CD4-positive, alpha-beta T cell treated with Interleukin-4 for 4 hours (primary cell): ENCODE data around the gene MYOM1.

ENCODE experiments used
- DNase-seq: peaks from one replicate; pipeline ENCODE4 v3.0.0-alpha.2; 2020

The MYOM1 gene

GRCh38 chr18:3219631-3220335, at the start of gene MYOM1:
MYOM1 (minus strand) TSS chr18:3219968; CDS start chr18:3215223, 4,745 bp downstream.
- DNase-seq = no peak

DNA sequence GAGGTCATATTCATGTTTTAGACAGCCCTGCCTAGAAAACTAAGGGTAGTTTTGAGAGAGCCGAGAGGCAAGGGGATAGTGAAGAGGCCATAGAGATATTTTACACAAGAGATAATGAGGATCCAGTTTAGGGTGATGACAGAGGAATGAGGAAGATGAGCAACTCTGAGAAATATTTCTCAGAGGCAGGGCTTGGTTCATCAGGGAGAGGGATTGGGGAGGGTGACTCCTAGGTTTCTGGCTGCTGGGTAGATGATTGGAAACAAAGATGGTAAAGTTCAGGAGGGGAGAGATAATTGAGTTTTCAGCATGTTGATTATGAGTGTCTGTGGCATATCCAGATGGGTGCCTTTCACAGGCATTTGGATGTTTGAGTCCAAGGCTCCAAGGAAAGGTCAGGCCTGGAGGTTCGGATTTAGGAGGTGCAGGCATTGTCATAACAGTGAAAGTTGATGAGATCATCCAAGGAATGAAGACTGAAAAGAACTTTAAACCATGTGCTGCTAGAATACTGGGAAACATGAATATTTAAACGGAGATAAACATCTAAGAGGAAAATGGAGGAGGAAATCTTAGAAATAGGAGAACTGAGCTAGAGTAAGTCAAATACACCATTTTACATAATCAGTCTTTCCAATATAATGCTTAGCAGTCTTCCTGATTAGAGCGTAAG, 49.6 kb upstream of the MYOM1 start:
- DNase-seq = no peak

DNA sequence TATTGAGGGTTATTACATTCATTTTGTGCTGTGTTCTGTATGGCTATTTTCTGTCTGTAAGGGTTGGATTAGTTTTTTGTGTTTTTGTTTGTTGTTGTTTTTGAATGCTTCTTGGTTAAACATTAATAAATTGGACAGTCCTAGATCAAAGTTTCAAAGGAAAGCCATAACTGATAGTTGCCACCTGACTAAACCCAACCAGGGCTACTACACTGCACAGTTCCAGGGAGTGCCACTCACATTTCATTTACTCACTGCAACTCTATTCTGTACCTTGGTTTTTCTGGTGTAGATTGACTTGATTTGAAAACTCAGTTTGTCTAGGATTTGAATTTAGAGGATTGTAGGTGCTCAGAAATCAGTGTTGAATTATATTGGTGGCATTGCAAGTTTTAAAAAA, 48.5 kb upstream of the MYOM1 start:
- no peak for DNase-seq

- no peak for DNase-seq
These were observed 46.4 kb upstream of the MYOM1 start for GRCh38 chr18:3266062-3266608.

- no peak for DNase-seq
These were observed 45.8 kb upstream of the MYOM1 start for GRCh38 chr18:3265564-3266033.

GRCh38 chr18:3264362-3264761, 44.6 kb upstream of the MYOM1 start:
- DNase-seq = peak; percentile 28

DNA sequence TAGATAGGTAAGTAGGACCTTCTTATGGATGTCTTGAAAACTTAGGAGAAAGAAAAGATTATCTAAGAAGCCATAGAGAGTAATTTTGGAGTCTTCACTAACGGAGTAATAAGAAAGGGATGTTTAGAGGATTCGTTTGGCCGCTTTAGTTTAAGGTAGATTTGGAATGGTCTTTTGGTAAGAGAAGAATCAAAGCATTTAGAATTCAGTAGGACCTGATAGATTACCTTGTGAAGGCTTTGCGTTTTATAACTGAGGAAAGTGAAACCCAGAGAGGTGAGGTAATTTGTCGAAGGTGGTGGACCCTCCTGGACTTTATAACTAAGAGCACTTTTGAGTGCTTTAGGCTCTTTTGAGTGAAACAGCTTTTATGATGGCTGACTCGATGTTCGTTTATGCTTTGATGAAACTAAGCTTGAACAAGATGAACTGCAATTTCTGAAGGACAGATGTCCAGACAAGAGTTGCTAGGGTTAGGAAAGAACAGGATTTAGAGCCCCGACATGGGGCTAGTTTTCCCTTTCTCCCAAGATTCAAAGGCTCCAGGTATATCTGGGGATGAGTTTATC, 43.4 kb upstream of the MYOM1 start:
- no peak for DNase-seq

GRCh38 chr18:3262234-3263131, 42.7 kb upstream of the MYOM1 start:
- DNase-seq = peak; percentile 36

DNA sequence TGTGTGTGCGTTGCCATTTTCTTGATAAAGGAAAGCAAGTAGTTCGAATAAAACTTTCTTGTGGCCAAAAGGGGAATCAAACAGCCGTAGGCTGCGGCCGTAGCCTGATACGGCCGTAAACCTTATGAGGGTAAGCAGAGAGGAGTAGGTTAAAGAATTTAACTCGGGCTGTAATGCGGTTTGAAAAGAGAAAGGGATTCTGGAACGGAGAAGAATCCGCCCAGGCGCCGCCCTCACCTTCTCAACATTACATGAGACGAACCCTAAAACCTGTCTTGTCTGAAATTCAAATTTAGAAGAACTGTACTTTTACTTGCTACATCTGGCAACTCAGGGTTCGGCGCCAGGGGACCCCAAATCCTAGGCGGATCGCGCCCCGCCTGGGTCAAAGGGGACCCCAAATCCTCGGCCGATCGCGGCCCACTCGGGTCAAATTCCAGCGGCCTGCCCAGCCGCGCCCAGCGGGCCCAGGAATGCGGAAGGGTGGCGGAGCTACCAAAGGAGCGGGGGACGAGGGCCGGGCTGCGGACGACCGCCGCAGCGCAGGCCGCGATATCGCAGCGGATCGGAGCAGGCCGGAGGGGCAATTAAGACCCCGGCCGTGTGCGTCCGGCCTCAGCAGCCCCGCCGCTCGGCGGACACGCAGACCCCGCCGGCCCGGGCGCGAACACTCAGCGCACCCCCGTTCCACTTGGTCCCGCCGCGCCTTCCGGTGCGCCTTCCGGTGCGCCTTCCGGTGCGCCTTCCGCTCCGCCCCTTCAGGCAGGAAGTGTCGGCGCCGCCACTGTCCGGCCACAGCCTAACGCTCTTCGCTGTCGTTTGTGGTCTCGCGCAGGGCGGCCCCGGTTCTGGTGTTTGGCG, 41.8 kb upstream of the MYOM1 start, which contains the start of gene MYL12B:
TSS of gene MYL12B (plus strand) at position 761 of the 861 bp plus-strand sequence. CDS start 10,766 bp downstream, outside the sequence.
- DNase-seq = peak; percentile 81

DNA sequence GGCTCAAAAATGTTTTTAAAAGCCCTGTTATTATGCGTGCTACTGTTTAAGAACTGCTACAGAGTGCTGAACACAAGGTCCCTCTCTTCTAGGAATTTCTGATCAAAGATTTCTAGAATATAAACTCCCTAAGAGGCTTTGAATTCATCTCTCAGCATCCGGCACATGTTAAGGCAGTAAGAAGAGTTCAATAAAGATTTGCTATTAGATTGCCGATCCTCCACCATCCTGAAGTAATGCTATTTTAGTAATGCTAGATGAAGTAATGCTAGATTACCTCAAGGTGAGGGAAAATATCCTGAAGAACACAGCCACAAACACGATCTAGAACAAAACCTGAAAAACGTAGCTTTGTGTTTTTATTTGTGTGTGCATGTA, 41.2 kb upstream of the MYOM1 start:
- peak; percentile 29 for DNase-seq

GRCh38 chr18:3257627-3258120, 37.9 kb upstream of the MYOM1 start:
- no peak for DNase-seq

DNA sequence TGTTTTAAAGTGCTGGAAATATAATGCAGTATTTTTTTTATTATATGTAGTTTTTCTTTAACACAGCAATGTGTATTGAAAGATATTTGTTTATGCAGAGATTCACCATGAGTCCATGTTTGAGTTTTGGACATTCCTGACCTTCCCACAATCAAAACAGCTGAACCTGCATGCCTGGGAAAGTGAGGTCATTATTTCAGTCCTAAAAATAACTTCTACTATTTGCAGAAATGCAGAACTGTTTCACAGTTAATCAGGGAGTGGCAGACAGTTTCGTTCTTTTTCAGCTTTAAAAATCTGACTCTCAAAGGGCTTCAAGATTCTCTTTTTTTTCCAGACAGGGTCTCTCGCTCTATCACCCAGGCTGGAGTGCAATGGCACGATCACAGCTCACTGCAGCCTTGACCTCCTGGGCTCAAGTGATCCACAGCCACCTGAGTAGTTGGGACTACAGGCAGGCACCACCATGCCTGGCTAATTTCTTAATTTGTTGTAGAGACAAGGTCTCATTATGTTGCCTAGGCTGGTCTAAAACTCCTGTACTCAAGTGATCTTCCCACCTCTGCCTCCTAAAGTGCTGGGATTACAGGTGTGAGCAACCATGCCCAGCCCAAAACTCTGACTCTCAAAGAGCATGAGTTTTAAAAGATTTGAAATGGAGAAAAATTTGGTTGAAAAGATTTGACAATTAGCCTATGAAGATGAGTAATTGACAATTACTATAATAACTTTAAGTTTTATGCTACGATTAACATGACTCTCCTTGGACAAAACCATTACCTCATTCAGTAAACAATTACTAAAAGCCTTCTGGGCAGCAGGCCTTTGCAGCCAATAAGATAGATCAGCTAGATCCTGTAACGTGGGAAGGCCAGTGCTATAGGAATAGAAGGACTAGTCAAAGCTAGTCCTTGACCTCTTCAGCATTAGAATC, 37.2 kb upstream of the MYOM1 start:
- DNase-seq = no peak

DNA sequence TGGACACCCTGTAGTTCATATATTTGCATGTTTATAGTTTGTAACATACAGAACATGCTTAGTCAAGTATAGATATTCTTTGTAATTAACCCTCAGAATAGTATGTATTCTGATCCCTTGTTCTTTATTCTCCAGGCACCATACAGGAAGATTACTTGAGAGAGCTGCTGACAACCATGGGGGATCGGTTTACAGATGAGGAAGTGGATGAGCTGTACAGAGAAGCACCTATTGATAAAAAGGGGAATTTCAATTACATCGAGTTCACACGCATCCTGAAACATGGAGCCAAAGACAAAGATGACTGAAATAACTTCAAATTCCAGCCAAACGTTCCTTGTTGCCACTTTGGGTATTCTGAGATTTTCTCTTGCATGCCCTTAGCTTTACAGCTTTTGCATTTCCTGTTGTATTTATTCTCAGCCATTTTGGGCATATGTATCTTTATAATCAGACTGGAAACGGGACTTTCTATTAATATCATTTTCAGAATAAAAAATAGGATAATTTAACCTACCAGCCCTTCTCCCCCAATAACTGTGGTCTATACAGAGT, 35.9 kb upstream of the MYOM1 start:
- DNase-seq = no peak

- DNase-seq = no peak
These were observed 35.0 kb upstream of the MYOM1 start for GRCh38 chr18:3254725-3255124.

DNA sequence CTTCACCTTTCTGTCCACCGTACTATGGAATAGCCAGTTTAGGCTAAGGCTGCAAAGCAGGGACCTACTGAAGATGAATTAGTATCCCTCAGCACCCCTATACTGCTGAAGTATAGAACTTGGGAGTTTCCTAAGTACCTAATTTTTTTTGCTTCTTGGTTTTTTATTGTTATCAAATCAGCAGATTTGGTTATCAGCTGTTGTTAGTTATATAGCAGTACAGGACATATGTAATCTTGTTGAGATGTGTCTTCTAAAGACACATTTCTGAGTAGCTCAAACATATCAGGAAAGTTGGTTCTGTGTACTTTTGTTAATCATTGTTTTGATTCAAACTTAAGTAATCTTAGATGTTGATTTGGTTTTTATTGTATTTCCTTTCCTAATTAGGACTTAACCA, 33.1 kb upstream of the MYOM1 start:
- no peak for DNase-seq

GRCh38 chr18:3251963-3252277, 32.2 kb upstream of the MYOM1 start:
- no peak for DNase-seq

GRCh38 chr18:3251249-3251962, 31.6 kb upstream of the MYOM1 start:
- DNase-seq = no peak

GRCh38 chr18:3250237-3251107, 30.7 kb upstream of the MYOM1 start:
- DNase-seq = peak; percentile 59
